ENCODE results near the gene NIT1. TPM values are rescaled to one million over a fixed set of nuclear protein-coding genes. Genes with fewer than 3 reads are reported as not detected.
A peak's percentile ranks its signal among the peaks of the same experiment; 100 is the strongest.

Gene NIT1
- total and polyA plus RNA-seq, 9 of the 15 experiments (the other 6 are each of a cell fraction or from before 2014, with no cell fraction given), result 18.4 to 76.0 (median 33.7) TPM

- TF ChIP-seq MAFF (IDR thresholded peaks at IDR 0.05; ENCODE audit: low read length) (no peak), SNAPC5 (CRISPR knock-in tag; IDR thresholded peaks at IDR 0.05) (no peak), NELFE (IDR thresholded peaks at IDR 0.05; ENCODE audit: insufficient read depth, insufficient read length) (no peak), SRSF7 (optimal IDR thresholded peaks at IDR 0.05; ENCODE audit: low read depth, low read length) (no peak), TAF7 (tag; IDR thresholded peaks at IDR 0.05) (no peak), NFIC (IDR thresholded peaks at IDR 0.05) (no peak), TBP (optimal IDR thresholded peaks at IDR 0.05; ENCODE audit: low read depth, low read length) (no peak), U2AF1 (optimal IDR thresholded peaks at IDR 0.05; ENCODE audit: low read depth, low read length) (no peak), HNRNPUL1 (IDR thresholded peaks at IDR 0.05; ENCODE audit: low read length) (no peak), IRF9 (tag; IDR thresholded peaks at IDR 0.05) (0 out of 2 replicates have a peak, but pooled peaks have one; percentile 50), ZNF764 (CRISPR knock-in tag; IDR thresholded peaks at IDR 0.05; ENCODE audit: low read depth) (no peak), DMBX1 (CRISPR knock-in tag; IDR thresholded peaks at IDR 0.05; ENCODE audit: borderline replicate concordance) (0 out of 2 replicates have a peak, but pooled peaks have one; percentile 26), SAFB2 (IDR thresholded peaks at IDR 0.05; ENCODE audit: borderline replicate concordance, low read depth, low read length, severe bottlenecking) (no peak), STAT6 (CRISPR knock-in tag; IDR thresholded peaks at IDR 0.05) (no peak), TFE3 (CRISPR knock-in tag; IDR thresholded peaks at IDR 0.05) (no peak), MCM7 (IDR thresholded peaks at IDR 0.05) (no peak), WHSC1 (IDR thresholded peaks at IDR 0.05; ENCODE audit: low read length) (no peak), SLC30A9 (CRISPR knock-in tag; IDR thresholded peaks at IDR 0.05) (no peak), ETS2 (tag; IDR thresholded peaks at IDR 0.05; ENCODE audit: borderline replicate concordance, poor library complexity, severe bottlenecking) (no peak), FOXP1 (CRISPR knock-in tag; IDR thresholded peaks at IDR 0.05) (no peak), SIRT6 (IDR thresholded peaks at IDR 0.05; ENCODE audit: low read depth, low read length) (no peak), ETV1 (tag; conservative IDR thresholded peaks at IDR 0.05; ENCODE audit: low read depth) (no peak)
Measured at GRCh38 chr1:161082996-161083747, 34.7 kb upstream of the NIT1 start (continued).

All from K562 (cell line).